Measurements from ENCODE around the gene STXBP6.

The STXBP6 gene

DNA sequence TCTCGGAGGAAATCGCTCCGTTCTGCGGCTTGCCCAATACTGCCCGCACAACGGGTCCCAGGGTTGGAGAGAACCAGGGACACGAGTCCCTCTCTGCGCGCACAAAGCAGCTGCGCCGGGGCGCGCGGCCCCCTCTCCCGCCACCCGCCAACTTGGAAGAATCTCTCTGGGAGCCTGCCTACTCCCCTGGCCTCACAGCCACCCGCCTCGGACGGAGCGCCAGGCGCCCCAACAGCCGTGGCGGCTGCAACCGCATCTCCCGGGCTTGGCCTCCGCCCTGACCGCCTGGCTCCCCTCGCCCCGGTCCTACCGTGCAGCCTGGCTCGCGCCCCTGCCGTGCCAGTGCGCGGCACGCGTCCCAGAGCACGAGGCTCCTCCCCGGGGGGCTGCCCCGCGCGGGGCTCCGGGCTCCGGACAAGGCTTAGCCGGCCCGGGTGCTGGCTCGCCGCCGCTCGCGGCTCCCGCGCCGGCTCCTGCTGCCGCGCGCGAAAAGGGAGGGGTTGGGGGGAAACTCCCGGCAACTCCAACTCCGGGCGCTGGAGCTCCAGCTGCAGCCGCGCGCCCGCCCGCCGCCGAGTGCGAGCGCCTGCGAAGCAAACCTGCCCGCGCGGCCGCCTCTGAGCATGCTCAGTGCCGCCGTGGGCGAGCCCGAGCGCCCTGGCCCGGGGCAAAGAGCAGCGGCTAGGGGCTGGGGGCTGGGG is at the start of gene STXBP6:
Gene STXBP6, minus strand, starts transcription at position 580 of the 701 bp plus-strand sequence. CDS start 75,329 bp downstream, outside the sequence.
- peak; percentile 88 for DNase-seq (ENCODE audit: low spot score)

- no peak for DNase-seq (ENCODE audit: low spot score)
These were observed 47.2 kb upstream of the STXBP6 start for GRCh38 chr14:25097120-25097519.

- no peak for DNase-seq (ENCODE audit: low spot score)
These were observed 45.9 kb upstream of the STXBP6 start for GRCh38 chr14:25095736-25096437.

DNA sequence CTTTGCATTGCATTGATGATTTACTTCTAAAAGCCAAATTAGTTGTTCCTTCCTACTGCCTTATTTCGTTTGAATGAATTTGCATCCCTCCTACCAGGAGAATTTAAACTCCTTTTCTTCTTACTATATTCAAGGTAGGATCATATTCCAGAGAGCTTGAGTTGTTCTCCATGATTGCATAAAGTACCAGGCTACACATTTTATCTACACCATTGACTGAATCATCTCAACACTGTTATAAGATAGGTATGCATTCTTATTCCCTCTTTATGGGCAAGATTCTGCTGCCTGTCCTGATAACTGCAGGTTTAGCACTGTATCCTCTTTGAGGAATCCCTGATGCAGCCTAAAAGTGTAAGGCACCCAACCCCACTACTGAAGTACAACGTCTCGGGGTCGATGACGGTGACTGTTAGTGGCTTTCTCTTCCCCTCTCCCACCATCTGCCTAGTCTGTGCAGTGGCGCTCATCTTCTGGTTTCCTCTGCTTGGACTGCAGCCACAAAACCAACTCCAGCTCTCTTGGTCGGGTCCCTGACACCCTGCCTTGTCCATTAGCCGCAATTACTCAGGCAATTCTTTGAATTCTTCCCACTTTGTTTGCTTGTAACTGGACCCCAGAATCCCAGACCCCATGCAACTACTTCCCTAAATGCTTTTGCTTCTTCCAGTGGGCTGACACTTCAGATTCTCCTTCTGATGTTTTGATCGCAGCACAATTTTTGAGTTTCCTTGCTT is 44.4 kb upstream of the STXBP6 start:
- no peak for DNase-seq (ENCODE audit: low spot score)

DNA sequence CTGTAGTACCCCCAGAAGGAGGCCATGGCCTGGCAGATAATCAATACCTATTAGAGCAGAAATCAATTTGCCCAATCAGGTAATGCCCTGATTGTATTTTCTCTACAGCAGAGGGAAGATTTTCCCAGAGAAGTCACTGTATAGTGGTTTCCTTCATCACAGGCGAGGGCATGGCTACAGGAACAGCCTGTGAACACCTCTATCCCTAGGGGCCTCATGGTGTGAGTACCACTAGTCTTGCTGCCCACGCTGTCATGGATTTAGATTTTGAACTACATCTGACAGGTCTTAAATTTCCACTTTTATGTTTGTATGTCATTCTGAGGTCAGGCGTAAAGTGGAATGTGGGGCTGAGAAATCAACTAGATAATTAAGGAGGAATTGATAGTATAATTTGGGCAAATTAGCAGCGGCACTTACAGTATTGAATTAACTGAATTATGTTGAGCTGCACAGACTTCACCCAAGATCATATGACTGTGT is 42.4 kb upstream of the STXBP6 start:
- no peak for DNase-seq (ENCODE audit: low spot score)

GRCh38 chr14:25090716-25091454 is 40.9 kb upstream of the STXBP6 start:
- DNase-seq (ENCODE audit: low spot score): peak; percentile 72

- DNase-seq (ENCODE audit: low spot score): no peak
These were observed 40.3 kb upstream of the STXBP6 start for GRCh38 chr14:25090256-25090655.

DNA sequence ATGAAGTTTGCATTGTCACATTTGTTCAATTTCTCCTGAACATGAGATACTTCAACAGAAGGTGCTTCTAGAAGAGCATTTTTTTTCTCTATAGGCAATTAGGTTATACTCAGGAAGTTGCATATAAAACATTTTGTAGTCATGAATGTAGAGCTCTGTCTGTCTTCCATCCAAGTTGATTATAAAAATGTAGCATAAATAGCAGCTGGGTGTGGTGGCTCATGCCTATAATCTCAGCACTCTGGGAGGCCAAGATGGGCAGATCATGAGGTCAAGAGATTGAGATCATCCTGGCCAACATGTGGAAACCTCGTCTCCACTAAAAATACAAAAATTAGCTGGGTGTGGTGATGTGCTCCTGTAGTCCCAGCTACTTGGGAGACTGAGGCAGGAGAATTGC is 39.5 kb upstream of the STXBP6 start:
- no peak for DNase-seq (ENCODE audit: low spot score)

DNA sequence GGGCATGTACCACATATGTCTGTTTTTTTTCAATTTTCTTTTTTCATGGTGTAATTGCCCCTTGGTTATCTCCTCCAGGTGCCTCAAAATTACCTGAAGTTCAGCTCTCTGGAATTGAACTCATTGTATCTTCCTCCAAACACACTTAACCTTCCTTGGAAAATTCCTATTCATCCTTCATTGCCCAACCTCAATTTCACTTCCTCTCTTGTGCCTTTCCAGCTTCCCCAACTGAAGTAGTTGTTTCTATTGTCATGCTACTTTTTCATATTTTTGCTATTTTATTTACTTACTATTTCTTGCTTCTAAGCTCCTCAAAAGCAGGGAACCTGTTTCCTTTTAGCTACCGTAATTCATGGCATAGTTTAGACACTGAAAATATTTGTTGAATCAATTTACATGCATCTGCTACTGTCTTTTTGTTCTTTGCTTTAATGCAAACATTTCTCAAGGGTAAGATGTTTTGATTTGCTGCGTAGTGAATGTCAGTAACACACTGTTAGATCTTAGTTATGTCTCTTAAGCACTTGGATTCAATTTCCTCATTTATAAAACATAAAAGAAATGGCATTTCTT is 37.0 kb upstream of the STXBP6 start:
- no peak for DNase-seq (ENCODE audit: low spot score)

- DNase-seq (ENCODE audit: low spot score): no peak
These were observed 36.1 kb upstream of the STXBP6 start for GRCh38 chr14:25086081-25086480.

- DNase-seq (ENCODE audit: low spot score): no peak
These were observed 30.7 kb upstream of the STXBP6 start for GRCh38 chr14:25080682-25081081.

DNA sequence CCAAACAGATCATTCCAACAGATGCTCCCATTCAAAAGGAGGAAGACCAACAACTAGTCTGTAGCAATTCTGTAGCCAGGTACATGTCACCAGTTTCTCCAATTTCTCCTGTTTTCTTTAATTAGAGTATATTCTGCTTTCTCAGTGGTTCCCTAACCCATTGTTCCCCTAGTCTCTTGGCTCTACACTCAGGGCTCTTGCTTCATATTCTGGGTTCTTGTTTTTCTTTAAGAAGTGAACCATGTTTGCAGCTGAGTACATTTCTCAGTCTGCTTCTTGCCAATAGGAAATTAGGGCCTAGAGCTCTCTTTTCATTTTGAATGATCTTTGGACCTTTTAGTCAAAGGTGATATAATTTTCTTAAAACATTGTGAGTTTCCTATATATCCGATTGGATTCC is 29.4 kb upstream of the STXBP6 start:
- no peak for DNase-seq (ENCODE audit: low spot score)

DNA sequence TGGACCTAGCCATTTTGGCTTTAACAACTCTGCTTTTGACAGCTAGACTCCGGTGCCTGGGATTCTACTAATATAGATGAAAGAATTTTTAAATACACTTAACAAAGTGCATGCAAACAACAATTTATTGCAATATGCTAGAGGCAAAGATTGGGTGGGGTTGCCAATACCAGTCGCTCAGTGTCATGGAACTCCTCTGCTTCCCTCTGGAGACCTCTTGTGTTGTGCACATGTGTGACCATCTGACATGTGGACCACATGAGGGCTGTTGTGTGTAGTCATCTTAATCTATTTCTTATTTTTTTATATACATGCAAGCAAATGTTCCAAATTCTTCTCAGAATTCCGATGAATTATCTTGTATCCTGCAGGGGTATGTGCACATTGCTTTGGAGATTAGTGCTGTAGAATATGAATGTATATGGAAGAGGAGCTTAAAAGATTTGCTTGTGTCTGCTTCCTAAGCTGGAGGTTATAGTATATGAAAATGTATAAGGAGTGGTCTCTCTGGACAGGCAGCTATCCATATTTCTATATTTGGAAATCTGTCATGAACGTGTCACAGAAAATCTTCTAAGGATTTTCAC is 24.2 kb upstream of the STXBP6 start:
- no peak for DNase-seq (ENCODE audit: low spot score)

DNA sequence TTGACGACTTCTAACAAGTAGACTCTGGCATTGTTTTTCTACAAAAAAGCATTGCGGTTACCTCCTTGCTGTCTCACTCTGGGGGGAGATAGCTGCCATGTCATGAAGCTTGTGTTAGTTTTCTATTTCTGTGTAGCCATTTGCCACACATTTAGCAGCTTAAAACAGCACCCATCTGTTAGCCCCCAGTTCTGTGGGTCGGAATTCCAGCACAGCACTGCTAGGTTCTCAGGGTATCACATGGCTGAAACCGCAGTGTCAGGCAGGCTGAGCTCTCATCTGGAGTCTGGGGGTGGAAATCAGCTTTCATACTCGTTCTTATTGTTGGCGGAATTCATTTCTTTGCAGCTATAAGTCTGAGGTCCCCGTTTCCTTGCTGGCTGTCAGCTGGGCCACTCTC is 19.9 kb upstream of the STXBP6 start:
- DNase-seq (ENCODE audit: low spot score): no peak

GRCh38 chr14:25067600-25067999 is 17.7 kb upstream of the STXBP6 start:
- no peak for DNase-seq (ENCODE audit: low spot score)

DNA sequence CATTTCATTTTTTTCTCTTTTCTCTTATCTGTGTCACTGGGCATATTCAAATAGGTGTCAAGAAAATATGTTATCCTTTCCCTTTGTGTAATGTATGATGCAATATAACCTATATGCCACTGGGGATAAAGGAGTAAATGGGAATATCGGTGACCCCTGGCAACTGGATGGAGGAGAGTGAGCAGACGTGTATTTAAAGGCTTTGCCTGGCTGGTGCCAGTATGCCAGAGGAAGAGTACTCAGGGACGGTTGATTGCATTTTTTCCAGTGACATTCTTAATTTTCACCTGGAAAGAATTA is 12.0 kb upstream of the STXBP6 start:
- no peak for DNase-seq (ENCODE audit: low spot score)

DNA sequence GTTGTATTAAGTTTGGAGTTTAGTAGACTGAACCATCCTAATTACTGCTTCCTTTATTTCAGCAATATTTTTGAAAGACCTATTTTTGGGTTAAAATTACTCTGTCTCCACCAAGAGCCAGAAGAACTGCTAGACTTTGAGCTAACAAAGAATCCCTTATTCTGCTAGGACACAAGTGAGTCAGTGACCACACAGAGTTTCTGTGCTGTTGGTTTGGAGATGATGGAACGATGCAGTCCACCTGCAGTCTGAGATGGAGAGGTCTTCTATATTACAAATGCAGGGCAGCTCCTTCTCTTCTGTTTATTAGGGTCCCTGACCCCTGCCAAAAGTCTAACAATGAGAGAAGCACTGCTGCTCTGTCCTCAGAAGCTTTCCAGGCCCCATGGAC is 6.7 kb upstream of the STXBP6 start:
- no peak for DNase-seq (ENCODE audit: low spot score)

DNA sequence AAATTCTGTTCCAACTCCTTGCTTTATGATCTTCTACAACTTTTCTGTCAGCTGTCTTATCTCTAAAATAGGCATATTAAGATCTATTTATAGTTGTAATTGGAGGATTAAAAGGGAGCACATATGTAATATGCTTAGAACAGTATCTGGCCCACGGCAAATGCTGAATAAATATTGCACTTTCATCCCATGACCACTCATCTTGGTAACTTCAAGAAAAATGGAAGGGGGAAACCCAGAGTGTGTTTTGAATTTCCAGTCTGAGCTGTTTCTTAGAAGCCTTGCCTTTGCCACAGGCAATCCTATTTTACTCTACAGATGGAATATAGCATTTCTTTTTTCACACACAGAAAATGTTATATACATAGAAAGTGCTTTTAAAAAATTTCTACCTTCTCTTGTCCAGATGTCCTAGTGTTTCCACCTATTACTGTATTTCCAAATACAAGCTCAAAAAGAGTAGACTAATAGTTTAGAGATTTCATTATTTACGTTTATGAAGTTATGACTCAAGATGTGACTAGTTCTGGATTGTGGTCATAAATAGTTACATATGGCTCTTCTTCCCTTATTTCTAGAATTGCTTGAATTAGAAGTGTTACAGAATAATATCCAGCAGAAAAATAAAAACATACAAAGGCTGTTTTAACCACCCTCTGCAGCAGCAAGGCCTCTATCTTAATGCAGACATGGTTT is 6.2 kb upstream of the STXBP6 start:
- peak; percentile 20 for DNase-seq (ENCODE audit: low spot score)

DNA sequence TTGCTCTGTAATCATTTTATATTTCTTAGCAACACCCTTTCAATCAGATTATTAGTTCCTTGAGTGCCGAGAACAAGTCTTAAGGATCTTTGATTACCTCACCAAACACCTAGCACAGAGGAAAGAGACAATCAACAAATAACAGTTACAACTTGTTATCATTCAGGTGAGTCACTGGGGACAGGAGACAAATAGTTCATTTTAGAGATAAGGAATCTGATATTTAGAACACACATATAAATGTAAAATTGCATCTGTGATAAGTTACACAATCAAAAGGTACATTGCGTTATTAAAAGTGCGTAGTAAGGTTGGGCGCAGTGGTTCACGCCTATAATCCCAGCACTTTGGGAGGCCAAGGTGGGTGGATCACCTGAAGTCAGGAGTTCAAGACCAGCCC is 5.1 kb upstream of the STXBP6 start:
- no peak for DNase-seq (ENCODE audit: low spot score)

GRCh38 chr14:25053585-25053984 is 3.6 kb upstream of the STXBP6 start:
- no peak for DNase-seq (ENCODE audit: low spot score)

DNA sequence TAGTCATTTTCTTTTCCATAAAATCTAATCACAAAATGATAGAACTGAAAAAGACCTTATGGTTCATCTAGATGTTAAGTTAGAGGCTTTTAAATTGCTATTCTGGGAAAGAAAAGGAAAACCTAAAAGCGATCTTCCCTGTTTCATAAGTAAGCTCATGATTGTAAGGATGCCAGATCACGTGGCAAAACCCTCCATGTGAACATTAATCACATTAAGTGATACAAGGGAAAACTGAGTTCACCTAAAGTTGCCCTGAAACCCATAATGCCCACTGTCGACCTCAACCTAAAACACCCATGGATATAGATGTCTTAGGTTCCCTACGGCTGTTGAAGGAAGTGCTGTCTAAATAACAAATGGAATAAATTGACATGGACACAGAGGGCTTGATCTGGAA is 3.0 kb upstream of the STXBP6 start:
- DNase-seq (ENCODE audit: low spot score): no peak

Data from GM03348 (cell line).